Suppressor macrophage treated with lipopolysaccharide for 1 hour (primary cell): ENCODE results near the gene ATP8A1.

ENCODE experiments used
- DNase-seq, 3 donors: peaks; one replicate each; pipeline ENCODE4 v3.0.0-alpha.2; 2020 to 2022

The ATP8A1 gene

DNA sequence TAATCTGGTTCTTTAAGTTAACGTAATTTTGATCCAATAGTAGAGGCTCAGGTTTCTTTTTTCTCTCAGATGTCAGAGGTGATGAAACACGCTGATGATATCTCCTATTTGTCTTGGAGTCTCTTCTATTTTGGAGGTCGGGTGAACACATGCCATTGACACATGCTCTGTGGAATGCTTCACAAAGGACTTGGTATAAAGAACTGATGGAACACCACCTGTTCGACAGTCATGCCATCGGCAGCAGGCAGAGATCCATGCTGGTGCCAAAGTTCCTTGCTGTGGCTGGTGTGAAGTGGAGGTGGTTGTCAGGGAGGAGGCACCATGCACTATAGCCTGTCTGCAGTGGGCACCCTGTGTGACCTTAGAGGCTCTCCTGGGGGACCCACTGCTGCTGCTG lies 94.9 kb downstream of the ATP8A1 start:
- no peak for DNase-seq

- DNase-seq: no peak
These were observed 95.9 kb downstream of the ATP8A1 start for GRCh38 chr4:42561031-42561430.

DNA sequence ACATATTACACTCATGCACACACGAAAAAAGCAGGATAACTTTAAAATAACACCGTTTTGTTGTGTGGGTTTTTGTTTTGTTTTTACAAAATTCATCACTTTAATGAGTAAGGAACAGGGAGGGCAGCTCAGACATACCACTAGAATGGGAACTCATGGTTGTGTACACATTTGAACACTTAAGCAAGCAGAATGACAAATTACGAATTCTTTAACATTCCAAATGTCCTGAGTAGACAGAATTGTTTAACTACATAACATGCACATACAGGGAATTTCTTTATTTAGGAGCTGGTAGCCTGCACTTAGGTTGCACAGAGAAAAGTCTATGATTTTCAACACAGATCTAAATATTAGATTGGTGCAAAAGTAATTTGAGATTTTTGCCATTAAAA lies 96.4 kb downstream of the ATP8A1 start:
- DNase-seq: no peak

DNA sequence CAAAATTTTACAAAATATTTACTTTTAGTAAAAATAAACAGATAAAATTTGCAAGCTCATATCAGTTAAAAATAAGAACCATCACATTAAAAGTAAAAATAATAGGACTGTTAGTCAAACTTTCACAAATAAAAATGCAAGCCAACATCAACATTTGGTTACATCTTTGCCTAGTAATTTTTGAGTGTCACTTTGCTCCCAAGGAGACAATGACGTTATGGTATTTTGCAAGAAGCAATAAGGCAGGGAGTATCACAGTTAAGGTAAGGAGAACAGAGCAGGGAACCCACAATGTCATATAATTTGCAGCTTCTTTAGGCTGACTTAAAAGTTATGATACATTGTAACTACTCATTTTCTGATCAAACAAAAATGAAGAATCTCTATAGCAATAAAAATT lies 98.7 kb downstream of the ATP8A1 start:
- peak in 1 of 3 donors; percentile 10 for DNase-seq

- DNase-seq: peak in 1 of 3 donors; percentile 13
These were observed 101.1 kb downstream of the ATP8A1 start for GRCh38 chr4:42555828-42556227.

- peak in 1 of 3 donors; percentile 10 for DNase-seq
These were observed 102.8 kb downstream of the ATP8A1 start for GRCh38 chr4:42554072-42554471.

DNA sequence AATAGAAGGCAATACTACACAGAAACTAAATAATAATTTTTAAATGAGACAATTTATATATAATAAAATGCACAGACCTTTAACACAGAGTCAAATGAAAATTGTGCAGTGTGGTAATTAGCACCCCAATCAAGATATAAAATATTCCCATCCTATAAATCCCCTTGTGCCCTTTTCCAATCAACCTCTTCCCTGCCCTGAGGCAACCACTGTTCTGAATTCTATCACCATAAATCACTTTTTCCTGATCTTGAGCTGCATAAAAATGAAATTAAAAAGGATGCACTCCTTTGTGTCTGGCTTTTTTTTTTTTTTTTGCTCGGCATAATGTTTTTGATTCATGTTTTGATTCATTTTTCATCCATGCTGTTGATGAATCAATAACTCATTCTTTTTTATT lies 107.0 kb downstream of the ATP8A1 start:
- DNase-seq: no peak

DNA sequence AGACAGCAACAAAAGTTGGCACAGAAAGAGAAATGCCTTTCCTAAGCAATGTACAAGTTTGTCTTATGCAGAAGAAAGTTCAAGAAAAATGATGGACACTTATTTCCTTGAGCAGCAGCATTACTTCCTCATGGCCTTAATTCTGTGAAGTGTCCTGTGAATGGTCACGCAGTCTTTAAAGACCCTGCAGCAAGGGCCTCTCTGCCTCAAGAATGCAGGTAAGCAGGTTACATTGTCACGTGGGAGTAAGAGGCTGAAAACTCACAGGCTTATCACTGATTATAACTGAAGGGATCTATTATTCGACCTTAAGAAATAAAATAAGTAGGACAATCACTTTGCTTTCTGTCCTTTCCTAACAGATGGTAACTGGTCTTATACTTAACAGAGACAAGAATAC lies 109.1 kb downstream of the ATP8A1 start:
- DNase-seq: peak in 1 of 3 donors; percentile 1

GRCh38 chr4:42543762-42544161 lies 113.1 kb downstream of the ATP8A1 start:
- no peak for DNase-seq

DNA sequence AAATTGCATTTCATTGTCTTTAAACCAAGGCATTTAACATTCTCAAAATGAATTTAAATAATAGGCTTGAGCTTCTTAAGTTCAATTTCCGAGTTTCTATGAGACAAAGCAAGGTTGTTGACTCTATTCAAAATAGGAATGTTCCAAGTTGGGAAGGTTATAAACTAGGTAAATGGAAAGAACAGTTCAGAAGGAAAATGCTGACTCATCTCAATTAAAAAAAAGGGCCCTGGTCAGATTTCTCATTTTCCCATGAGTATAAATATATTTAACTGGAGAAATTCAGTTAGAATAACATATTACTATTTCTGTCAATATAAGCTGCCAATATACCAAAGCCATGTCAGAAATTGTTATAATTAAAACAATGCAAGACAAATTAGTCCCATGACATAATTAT lies 113.8 kb downstream of the ATP8A1 start:
- no peak for DNase-seq

DNA sequence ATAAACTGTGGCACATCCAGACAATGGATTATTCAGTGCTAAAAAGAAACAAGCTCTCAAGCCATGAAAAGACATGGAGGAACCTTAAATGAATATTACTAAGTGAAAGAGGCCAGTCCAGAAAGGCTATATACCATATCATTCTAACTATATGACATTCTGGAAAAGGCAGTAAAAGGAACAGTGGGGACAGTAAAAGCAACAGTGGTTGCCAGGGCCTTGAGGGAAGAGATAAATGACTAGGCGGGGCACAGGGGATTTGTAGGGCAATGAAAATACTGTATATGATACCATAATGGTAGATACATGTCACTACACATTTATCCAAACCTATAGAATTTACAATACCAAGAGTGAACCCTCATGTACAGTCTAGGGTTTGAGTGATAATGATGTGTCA lies 115.3 kb downstream of the ATP8A1 start:
- no peak for DNase-seq

DNA sequence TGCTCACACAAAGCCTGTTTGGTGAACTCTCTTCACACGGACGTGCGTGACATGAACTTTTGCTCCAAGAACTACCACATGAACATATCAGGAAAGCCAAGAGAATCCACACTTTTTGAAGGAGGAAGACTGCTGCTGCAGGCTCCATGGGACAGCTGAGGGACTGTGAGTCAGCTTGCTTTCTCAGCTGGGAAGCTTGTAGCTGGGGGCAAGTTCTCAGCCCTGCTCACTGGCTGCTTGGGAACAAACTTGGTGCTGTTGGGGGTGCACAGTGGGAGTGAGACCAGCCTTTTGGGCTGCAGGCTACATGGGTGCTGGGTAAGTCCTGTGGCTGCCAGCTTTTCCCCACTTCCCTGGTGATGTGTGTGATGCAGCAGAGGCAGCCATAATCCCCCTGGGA lies 123.9 kb downstream of the ATP8A1 start:
- DNase-seq: no peak

DNA sequence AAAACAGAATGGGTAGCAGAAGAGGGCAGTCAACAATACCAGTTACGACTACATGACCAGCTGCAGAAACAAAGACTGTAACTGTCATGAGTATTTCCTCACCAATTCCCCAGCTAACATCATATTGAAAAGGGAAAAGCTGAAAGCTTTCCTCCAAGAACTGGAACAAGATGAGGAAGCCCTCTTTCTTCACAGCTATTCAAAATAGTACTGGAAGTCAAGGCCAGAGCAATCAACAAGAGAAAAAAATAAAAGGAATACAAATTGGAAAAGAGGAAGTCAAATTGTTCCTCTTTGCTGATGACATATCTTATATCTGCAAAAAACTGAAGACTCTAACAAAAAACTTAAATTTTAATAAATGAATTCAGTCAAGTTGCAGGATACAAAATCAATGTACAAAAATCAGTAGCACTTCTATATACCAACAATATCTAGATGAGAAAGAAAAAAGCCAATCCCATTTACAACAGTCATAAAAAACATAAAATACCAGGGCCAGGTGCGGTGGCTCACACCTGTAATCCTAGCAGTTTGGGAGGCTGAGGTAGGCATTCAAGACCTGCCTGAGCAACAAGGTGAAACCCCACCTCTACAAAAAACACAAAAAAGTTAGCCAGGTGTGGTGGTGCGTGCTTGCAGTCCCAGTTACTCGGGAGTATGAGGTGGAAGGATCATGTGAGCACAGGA lies 125.4 kb downstream of the ATP8A1 start:
- DNase-seq: peak; percentile 29 to 65 (median 56)

DNA sequence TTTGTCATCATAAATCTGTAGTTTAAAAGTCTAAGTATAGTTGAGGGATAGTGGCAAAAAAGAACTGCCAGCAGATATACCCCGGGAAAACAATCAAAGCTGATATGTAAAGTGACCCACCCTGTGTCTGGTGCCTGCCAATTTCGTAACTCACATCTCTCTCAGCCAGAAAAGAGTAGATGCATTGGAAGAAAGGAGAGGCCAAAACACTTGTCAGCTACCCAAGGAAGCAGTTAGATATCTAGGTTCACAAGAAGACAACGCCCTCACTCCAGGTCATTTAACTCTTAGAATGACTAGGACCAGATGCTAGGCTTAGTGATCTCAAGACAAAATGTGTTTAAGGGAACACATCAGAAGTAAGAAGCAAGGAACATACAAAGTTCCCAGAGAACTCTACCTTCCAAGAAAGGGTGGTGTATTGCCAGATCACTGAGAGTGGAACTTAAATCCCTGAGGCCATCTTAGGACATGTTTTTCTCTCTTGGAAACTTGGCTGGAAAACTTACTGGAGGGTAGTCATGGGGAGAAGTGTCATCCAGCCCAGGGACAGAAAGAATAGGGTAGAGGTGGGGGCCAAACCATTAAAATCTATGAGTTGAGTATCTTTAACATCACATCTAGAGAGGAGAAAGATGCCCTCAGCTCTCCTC lies 133.7 kb downstream of the ATP8A1 start:
- no peak for DNase-seq

DNA sequence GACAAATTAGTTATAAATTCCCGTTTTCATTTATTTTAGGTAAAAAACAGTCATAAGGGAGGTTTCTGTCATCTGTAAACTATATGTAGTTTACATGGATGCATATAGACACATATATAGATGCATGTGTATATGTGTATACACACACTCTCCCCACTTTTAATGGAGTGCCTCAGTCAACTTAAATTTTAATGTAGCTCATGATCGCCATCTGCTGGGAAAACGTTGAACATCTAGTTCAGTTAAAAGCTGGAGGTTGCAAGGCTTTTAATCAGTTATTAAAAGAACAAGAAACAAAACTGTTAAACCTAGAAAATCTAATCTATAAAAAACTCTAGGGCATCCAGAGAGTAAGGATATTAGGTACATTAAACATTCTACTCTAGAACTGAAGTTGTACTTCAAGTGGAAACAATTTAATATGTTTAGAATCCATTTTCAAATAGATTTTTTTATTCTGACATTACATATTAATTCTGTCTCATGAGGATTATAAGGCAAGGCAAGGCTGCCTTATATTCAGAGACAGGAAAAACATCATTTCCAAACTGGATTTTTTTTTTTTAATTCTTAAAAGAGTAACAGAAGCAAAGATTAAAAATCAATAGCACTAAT lies 137.0 kb downstream of the ATP8A1 start:
- DNase-seq: peak; percentile 62 to 77 (median 74)

DNA sequence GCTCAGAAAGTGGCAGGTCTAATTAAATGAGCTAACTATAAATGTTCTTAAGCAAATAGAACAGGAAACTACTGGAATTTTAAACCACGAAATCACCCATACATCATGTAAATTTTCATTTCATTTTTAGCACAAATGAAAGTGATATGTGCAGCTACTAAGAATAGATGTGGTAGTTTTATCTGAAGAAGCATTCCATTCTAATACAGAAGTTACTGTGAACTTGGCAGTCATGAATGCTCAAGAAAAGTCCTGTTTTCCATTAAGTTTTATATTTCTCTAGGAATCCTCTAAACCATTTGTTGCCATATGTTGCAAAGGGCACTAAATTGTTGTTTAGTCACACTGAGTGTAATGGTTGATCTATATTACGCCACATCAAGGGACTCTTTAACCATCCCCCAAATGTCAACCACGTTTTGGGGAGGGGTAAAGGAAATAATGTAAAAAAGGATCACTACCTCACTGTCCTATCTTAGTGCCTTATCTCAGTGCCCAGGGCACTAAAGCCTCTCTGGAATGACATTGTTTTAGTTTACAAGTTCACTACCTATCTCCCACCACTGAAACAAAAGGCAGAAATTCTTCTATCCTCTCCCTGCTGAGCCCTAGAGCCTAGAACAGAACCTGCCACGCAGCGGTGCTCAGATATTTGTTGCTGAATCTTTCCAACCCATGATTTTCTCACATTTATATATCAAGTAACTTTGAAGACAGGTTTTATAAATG lies 141.6 kb downstream of the ATP8A1 start:
- no peak for DNase-seq

GRCh38 chr4:42513748-42514492 lies 143.0 kb downstream of the ATP8A1 start:
- no peak for DNase-seq

DNA sequence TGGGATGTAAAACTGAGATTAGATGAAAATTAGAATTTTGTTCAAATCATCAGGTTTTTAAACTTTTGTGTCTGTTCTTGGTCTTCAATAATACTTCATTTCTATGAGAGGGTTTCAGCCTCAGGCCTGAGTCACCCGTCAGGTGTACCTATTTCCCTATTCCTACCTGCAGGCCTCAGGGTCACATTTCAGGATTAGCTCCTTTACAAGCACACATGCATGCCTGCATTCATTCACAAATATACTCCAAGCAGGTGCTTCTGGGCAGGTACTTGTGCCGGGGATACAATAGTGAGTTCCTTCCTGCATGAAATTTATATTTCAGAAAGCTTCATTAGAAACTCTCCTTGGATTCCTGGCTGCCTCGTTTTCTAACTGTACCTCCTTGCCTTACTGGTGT lies 144.7 kb downstream of the ATP8A1 start:
- no peak for DNase-seq

DNA sequence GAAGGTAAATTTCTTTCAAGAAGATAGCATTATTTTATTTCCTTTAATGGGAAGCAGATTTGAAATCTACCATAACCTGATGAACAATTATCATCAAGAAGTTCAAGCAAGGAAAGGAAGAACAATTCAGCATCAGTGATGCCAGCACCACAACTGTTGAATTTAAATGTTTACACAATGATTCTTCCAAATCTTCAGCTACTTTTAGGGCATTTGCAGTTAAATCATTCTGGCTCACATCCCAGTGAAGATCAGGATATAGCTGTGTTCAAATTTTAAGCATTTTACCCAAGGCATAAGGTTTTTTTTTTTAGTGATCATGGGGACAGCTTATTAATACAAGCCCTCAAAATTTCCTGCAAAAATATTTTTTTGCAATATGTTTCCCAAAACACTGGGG lies 146.7 kb downstream of the ATP8A1 start:
- DNase-seq: no peak

DNA sequence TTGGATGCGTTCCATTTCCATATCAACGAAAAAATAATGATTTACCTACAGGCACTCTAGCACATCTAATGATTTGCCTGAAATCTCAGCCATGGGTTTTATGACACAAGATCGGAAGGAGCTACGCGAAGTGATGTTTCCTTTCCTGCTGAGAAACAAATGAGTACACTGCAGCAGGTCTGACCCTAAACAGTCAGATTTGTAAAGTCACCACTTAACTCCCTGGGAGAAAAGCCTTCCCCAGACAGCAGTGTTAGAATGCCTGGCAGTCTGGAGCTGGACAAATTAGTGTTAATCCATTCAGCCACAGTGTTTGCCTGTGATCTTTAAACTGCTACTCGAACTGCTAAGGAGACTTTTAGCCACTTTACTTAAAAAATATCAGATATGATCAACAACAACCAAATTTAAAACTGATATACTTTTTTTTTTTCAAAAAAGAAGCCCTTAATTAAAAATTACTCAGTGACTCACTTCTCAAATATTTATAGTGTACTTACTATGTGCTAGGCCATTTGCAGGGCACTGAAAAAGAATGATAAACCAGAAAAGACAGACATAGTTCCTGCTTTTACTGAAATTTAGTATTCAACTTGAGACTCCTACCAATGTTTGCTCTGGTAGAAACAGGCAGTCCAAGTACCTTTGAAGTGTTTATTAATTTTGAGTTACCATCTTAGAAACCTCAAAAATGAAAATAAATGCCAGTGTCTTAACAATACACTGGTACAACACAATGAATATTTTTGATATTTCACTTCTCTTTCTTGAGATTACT lies 155.1 kb downstream of the ATP8A1 start:
- DNase-seq: no peak

DNA sequence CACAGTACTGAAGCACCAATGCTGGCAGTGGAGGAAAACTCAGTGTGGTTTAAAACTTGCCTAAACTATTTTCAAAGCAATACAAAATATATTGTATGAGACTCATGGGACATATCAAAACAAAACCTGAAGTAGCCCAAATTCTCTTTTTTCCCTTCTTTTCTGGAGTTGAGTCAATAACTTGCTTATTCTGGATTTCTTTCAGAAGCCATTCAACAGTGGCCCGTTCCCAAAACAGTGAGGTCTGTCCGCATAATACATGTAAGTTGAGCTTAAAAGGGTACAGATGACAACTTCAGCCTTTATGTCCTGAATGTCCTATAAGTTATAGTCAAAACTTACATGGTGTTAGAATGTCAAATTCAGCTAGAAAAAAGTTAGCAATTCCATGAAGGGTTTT lies 158.9 kb downstream of the ATP8A1 start:
- DNase-seq: no peak
